Activated naive CD4-positive, alpha-beta T cell treated with anti-CD3 and anti-CD28 coated beads, Interleukin-2, amount 50 U/mL, for 16 hours (primary cell): ENCODE data around the gene PPOX.

ENCODE experiments used
- DNase-seq: peaks from one replicate; pipeline ENCODE4 v3.0.0-alpha.2; 2020

Gene PPOX

GRCh38 chr1:161153682-161154337, 12.4 kb upstream of the PPOX start, which contains the start of gene UFC1:
UFC1 (plus strand) TSS chr1:161153978; CDS start chr1:161153998, 20 bp downstream.
- peak; percentile 79 for DNase-seq

- no peak for DNase-seq
These were observed 8.4 kb upstream of the PPOX start for GRCh38 chr1:161157867-161158266.

GRCh38 chr1:161158316-161159010, 7.8 kb upstream of the PPOX start:
- no peak for DNase-seq

- DNase-seq = peak; percentile 91
These were observed 6.9 kb upstream of the PPOX start, which contains the start of gene USP21 for GRCh38 chr1:161159087-161159912. USP21 (plus strand) TSS chr1:161159500; CDS start chr1:161160641, 1,141 bp downstream.

GRCh38 chr1:161159913-161160243, 6.3 kb upstream of the PPOX start:
- DNase-seq = no peak

- DNase-seq = no peak
These were observed 5.5 kb upstream of the PPOX start for GRCh38 chr1:161160671-161161145.

GRCh38 chr1:161161652-161162051, 4.6 kb upstream of the PPOX start:
- DNase-seq = no peak

GRCh38 chr1:161162052-161162451, 4.2 kb upstream of the PPOX start:
- DNase-seq = no peak

- no peak for DNase-seq
These were observed 3.4 kb upstream of the PPOX start for GRCh38 chr1:161162806-161163205.

- DNase-seq = no peak
These were observed 2.4 kb upstream of the PPOX start for GRCh38 chr1:161163793-161164192.

- no peak for DNase-seq
These were observed 1.2 kb upstream of the PPOX start for GRCh38 chr1:161164901-161165610.

GRCh38 chr1:161166669-161167548, 683 bp downstream of the PPOX start:
- no peak for DNase-seq

GRCh38 chr1:161168906-161169305, 2.7 kb downstream of the PPOX start:
- DNase-seq = no peak

GRCh38 chr1:161171191-161171590, 5.0 kb downstream of the PPOX start:
- DNase-seq = no peak

GRCh38 chr1:161171696-161172095, 5.5 kb downstream of the PPOX start:
- no peak for DNase-seq

GRCh38 chr1:161172349-161172748, 6.1 kb downstream of the PPOX start:
- DNase-seq = no peak

- no peak for DNase-seq
These were observed 6.7 kb downstream of the PPOX start for GRCh38 chr1:161172776-161173376.

- no peak for DNase-seq
These were observed 7.5 kb downstream of the PPOX start for GRCh38 chr1:161173711-161174110.

GRCh38 chr1:161174911-161175310, 8.7 kb downstream of the PPOX start:
- no peak for DNase-seq

- DNase-seq = no peak
These were observed 9.7 kb downstream of the PPOX start for GRCh38 chr1:161175771-161176453.
